Activated CD8-positive, alpha-beta memory T cell treated with anti-CD3 and anti-CD28 coated beads, Interleukin-2, amount 50 U/mL, for 1 hour (primary cell): ENCODE data around the gene SYNE1.

Experiments
- DNase-seq: peaks from one replicate; pipeline ENCODE4 v3.0.0-alpha.2; 2020; ENCODE audit errors: extremely low read depth

Gene SYNE1

DNA sequence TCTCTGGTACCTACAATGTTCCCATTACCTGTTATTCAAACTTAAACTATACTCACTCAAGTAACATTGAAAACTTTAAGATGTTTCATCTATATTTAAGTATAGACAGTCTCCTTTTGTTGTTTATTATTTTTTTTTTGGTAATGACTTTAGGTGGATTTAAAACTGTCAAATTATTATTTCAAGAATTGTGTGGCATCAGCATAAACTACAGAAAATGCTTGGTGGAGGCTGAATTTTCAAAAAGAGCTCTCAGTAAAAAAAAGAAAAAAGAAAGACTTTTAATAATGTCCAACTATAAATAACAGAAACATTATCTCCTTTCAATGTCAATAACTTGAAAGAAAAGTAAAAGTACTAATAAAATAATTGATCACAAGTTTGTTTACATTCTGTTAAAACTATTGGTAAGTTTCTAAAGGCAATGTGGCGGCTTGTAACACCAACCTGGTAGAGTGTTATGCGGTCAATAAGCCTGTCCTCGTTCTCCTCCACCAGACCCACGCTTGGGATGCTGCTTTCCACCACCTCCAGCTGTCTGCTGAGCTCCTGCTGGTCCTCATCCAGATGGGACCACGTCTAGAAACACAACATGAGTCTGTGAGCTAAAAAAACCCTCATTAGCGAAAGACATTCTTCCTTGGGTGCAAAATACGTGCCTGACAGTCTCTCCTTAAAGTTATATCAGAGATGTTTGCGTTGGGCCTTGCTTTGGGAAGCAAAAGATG lies 400.6 kb downstream of the SYNE1 start:
- no peak for DNase-seq

DNA sequence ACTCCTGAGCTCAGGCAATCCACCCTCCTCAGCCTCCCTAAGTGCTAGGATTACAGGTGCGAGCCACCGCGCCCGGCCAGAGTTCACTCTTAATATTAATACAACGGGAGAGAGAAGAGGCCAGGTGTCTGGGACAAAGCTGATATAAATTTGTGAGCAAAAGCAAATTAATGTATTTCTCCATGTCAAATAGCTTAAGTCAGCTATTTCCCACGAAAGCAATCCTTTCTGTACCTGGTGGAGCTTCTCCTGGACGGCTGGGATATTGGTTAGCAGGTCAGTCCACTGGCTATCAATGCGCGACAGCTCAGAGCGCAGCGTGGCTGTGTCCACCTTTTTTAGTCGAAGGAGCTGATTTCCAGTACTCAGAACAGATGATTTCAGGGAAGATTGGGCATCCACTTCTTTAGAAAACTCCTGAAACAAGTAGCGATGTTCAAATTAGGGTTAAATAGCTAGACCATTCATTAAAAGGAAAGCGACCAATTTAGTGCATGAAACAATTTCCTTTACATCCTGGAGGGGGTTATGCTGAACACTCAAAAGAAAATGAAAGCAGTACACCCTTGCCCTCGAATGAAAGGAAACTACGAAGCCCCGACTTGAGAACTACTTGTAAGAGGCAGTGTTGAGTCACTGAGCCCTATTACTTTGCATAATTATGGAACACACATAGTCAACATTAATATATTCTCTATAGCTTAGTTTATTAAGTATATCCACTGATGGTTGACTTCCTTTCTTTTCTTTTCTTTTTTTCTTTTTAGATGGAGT lies 403.4 kb downstream of the SYNE1 start:
- DNase-seq: no peak

DNA sequence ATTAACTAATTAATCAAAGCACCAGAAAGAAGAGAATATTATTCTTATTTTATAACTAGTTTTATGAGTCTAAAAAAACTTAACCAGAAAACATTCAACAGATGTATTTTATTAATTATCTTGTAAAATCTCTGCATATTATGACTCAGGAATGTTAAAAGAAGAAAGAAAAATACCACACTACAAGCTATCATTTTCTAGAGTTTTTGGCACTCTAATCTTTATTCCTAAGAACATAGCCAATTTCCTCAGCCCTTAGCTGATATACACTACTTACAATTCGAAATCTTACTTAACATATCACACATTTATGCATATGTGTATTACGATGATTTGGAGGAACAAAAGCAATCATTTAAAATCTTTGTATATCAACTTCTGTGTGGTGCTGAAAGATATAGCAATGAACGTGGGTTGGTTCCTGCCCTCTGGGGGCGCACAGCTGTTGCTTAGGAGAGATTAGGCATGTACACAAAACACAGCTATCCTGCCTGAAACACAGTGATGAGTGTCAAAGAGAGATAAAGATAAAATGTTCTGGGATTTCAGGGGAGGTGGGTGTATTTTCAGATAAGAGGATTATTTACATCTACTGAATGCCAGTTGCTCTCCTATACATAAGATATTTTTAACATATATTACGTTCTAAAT lies 404.5 kb downstream of the SYNE1 start:
- no peak for DNase-seq

DNA sequence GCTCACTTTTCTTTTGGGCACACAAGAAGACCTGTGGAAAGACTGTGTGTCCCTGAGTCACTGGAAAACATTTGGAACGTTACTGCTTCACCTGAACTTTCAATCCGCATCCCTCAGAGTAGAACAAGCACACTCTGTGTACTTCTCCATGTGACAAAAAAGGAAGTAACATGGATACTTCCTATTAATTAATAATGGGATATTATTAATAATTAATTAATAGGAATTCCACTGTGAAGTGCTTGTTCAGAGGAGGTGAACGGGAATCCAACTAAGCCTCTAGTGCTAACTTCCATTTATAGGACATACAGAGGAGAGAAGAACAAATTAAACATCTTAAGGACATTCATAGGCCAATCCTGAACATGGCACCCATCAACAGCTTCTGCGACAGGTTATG lies 407.8 kb downstream of the SYNE1 start:
- no peak for DNase-seq

DNA sequence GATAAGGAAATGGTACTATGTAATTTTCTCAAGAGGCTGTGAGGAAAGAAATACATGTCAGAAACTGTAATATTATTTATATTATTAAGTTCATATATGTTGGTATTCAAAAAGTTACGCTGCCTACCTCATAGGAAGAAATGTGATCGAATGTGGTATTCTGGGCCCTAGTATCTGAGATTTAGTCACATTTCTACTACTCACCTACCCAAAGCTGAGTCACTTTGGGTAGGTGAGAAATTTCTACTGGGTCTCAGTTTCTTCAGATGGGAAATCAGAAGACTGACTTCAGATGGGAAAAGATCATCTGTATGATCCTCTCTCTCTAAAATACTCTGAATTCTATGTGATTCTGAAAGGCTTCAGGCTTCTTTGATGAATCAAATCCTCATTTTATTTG lies 411.0 kb downstream of the SYNE1 start:
- no peak for DNase-seq

DNA sequence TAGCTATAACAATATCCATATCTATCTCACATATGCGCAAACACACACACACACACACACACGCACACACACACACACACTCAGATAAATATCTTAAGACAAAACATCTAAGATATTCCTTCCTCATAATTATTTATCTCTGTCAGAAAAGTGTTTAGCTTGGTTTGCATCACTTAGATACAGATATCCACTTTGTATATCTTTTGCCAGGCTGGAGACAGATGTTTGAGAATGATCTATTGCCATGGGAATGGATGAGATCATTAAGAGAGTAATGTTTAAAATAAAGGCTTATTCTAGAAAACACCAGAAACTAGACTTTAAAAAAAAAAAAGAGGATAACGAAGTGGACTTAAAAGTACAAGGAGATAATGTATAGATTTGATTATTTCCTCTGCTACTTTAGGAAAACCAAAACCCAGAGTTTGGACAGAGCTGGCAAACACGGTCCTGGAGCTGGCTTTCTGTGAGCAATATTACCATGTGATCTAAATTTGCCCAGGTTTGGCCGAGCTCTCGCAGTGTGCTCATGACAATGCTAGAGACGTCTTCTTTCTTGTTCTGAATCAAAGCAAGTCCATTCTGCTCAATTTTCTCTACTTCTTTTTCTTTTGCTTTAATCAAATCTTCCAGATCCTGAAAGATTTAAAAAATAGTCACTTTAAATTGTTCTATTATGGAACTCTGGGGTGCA lies 411.8 kb downstream of the SYNE1 start:
- no peak for DNase-seq

DNA sequence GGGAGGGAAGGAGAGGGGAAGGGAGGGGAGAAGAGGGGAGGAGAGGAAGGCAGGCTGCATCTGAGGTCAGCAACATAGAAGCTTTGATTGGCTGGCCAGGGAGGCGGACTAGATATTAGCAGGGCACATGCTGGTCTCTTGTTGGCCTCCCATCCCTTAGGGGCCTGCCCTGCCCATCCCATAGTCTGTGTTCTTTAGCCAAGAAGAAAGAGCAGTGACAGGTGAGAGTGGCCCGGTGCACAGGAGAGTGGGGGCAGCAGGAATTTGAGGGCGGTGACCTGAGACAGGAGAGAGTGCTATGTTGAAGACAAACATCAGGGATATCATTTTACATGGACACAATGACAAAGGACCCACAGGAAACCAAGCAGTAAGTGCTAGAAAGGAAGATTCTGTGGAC lies 413.5 kb downstream of the SYNE1 start:
- no peak for DNase-seq

DNA sequence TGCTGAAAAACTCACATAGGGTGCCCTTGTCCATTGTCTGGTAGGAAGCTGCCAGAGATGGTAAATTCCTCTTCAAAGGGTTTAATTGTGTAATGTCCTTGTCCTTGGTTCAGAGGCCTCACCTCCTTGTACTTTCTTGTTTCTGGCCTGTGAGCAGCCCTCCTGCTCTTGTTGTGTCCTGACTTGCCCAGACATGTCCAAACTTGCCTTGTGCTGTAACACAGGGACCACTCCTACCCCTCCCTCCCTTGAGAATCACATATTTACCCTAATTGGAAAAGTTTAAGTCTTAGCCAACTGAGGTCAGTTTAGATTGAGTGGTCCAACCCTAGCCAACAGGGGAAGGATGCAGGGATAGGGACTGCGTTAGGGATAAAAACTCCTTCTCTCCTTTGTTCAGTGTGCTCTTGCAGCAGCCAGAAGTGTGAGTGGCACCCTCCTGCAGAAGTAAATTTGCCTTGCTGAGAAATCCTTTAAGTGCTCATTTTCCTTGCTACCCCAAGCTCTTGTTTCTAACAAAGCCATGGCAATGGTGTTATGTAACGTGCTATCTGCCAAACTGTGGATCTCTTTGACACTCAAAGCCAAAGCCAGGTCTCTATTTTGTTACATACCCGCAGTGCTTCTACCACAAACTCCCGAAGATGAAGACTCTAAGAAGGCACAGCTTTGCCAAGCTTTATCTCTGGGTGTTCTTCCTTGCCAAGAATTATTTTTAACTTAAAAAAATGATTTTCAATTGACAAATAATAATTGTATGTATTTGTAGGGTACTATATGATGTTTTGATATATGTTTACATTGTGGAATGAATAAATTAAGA lies 415.1 kb downstream of the SYNE1 start:
- DNase-seq: no peak

DNA sequence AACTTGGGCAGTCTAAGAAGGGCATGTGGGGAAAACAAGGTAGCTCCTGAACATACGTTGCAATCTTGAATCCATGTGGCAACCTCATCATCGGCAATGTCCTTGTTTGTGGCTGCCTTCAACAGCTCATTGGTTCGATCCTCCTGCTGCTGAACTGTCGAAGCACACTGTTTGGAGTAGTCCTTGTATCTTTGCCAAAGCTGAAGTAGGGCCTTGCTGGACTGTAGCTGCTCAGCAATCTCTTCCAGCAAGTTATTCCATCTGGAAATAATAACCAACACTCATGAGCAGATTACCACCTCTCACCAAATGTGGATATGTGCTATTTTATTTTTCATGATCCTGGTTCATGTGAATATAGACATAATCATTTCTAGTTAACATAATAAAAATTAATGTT lies 416.4 kb downstream of the SYNE1 start:
- no peak for DNase-seq

DNA sequence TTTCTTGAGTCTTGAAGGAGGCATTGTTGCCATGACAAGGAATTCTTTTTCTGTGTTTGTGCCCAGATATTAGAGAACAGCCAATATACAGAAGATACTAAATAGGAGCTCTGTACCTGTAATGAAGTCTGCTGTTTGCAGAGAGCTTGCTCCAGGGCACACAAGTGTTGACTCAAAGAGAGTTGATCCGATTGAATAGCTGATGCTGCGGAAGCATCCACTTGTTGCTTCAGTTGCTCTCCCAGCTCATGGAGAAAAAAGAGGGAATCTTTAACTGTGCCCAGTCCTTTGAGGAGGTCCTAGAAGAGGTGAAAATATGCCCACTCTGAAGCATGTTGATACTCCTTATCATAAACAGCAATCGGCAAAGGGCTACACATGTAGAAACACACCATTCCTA lies 418.3 kb downstream of the SYNE1 start:
- no peak for DNase-seq

DNA sequence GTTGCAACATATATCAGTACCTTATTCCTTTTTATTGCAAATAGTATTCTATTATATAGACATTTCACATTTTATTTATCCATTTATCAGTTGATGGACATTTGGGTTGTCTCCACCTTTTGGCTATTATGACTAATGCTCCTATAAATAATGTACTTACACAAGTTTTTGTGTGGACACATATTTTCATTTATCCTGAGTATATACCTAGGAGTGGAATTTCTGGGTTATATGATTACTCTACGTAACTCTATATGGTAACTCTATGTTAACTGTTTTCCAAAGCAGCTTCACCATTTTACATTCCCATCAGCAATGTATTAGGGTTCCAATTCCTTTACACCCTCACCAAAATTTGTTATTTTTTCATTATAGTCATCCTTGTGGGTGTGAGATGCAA lies 424.7 kb downstream of the SYNE1 start:
- no peak for DNase-seq

DNA sequence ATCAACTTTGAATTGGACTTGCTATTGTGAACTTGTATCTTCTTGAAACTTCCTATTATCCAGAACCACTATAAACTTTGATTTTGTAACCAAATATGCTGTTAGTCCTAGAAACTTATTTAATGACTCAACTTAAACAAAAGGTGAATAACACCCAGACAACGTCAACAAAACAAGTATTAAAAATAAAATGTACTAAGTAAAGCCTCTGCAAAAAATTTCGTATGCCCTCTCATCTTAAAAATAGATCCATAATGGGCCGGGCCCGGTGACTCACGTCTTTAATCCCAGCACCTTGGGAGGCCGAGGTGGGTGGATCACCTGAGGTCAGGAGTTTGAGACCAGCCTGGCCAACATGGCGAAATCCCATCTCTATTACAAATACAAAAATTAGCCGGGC lies 428.0 kb downstream of the SYNE1 start:
- DNase-seq: no peak

DNA sequence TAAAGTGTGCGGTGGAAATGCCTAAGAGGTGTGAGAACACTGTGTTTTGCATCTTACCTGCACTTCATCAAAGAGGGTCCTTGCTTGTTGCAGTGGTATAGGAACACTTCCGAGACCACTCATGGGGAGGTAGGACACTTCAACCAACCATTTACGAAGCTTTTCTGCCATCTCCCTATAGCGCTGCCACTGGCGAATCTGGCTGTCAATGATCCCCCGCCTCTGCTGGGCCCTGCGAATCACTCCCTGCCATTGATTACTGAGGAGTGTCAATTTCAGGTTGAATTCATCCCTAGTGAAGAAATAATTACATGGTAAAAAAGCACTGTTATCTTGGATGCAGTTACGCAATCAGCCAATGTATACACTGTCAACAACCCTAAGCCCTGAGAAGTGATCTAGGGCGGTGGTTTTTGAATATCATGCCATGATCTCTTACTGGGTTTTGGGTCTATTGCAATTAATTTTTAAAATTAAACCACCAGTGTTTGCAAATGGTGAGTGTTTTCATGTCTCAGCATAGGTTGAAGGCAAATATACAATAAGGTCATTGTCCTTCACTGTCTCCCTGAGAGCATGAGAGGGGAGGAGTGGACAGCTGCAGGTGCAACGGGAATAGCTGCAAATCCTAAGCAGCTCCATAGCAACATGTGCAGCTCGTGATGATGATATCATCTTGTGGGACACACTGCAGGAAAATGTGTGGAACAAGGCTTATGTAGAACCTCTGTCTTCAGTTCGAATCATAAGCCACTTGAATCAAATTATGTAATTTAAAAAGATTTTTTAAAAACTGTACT lies 429.0 kb downstream of the SYNE1 start:
- no peak for DNase-seq

DNA sequence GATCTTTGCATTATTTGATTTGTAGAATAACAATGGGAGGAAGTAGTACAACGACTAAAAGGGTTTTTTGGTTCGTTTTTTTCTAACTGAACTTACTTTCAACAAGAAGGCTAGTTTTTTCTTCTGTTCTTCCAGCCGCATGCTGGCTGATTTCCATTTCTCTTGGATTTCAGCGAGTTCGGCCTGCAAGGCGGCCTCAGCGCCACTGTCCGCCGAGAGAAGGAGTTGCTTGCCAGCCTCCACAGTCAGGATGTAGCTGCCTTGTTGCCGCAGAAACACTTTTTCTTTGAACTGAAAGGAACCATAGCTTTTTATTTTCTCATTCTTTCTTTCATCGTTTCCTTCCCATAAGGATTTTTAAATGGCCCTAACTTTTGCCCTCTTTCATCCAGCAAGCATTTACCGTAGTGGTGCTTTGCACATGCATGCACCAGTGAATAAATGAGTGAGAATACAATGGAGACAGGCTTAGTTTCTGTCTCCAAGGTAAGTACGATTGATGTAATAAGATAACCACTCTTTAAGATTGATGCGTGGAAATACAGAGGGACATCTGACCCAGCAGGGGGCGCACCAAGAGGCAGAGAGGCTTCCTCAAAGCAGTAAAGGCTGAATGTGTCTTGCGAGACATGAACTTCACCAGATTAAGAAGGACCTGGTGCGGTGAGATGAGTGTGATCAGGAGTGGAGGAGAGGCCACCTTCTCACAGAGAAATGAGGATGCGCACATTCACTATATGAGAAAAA lies 430.9 kb downstream of the SYNE1 start:
- no peak for DNase-seq

DNA sequence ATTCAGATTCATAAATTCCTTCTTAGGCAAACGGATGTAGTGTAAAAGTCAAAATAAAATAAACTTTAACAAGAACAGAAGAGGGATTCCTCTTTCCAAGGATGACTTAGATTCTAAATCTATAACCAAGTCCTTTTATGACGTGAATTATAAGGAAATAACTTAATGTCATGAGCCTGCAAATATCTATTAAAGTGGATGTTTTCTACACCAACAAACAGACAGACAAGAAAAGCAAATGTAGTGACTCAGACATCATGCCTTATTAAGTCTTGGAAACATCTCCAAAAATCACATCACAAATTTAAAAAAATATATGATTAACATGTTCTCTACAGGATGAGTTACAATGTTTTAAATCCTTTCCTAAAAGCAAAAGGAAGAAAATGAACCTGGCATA lies 432.6 kb downstream of the SYNE1 start:
- no peak for DNase-seq

DNA sequence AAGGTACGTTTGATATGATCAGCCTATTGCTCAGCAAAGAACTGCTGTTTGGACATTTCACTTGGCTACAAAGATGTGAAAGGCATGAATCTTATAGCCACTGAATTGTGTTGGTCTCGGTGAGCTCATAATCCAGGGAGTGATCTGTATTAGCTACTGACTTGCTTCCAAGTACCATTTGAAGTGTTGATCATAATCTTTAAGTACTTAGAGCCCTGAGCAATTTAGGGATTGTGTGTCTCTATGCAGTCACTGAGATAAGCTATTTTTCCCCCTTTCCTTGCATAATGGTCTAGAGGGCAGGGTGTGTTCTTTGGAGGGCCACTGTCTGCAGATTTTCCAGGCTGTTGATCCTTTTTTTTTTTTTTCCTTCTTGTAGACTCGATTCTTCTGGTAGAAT lies 436.0 kb downstream of the SYNE1 start:
- DNase-seq: no peak

DNA sequence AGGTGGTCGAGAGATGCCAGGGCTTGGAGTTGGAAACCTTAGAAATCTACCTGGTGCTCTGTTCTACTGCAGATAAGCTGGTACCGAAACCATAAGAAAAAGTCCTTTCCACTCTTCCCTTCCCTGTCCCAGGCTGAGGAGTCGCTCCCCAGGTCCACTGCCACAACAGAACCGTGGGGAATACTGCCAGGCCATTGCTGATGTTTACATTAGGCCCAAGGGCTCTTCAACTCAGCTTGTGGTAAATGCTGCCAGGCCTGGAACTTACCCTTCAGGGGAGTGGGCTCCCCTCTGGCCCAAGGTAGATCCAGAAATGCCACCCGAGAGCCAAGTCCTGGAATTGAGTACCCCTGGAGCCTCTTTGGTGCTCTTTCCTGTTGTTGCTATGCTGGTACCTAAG lies 441.3 kb downstream of the SYNE1 start:
- DNase-seq: no peak

DNA sequence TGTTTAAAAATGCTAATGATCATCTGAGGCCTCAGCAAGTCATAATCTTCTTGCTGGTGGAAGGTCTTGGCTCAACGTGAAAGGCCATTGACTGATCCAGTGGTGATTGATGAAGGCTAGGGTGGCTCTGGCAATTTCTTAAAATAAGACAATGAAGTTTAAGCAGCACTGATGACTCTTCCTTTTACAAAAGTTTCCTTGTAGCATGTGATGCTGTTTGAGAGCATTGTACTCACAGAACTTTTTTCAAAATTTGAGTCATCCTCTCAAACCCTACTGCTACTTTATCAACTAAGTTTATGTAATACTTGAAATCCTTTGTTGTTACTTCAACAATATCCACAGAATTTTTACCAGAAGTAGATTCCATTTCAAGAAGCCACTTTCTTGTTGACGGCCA lies 447.4 kb downstream of the SYNE1 start:
- no peak for DNase-seq

DNA sequence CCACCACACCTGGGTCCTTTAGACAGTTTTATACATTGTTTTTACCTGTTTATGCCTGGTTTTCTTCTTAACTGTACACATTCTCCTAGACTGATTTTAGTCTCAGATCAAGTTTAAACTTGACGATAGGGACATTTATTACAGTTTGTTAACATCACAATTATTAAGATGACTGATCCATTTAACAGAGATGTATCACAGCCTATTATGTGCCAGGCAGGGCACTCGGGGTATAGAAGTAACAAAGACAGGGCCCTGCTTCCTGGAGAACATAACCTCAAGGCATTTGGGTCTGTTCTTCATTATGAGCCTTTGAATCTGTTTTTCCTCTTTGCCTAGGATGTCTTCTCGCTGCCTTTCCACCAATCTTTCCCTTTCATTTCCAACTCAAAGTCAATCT lies 449.2 kb downstream of the SYNE1 start:
- no peak for DNase-seq

DNA sequence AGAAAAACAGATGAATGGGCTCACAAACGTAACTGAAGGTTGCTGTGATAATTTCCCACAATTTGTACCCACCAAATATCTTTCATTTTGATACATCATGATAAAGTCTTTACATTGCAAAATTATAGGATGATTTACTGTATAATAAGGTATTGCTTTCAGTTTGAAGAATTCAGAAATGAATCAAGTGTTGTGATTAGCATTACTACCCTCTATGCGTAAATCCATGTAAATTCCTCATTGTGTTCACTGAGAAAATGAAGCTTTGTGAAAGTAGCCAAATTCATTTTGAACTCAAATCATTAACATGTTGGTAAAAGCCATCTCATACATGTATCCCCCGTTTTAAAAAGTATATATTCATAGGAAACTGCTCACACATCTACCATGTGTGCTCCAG lies 450.3 kb downstream of the SYNE1 start:
- DNase-seq: no peak
